A549 treated with CpdA at 1 μM for 4 hours (cell line): ENCODE results near the gene RFX5. TPM values are rescaled to one million over a fixed set of nuclear protein-coding genes. Genes with fewer than 3 reads are reported as not detected.

Experiments
- total RNA-seq: library from RNA; stranded (reverse); fragments of 200-300 nt; extraction: Qiagen RNA extraction; gene quantifications from 5 replicates; pipeline ENCODE4 v1.2.3, GENCODE V29; 2022; ENCODE audit warnings: low read depth

RFX5 gene
- 27.3 to 30.3 TPM (median 28.2 TPM) in 5 replicates for total RNA-seq

GRCh38 chr1:151346769-151347522, at the start of gene RFX5:
Gene RFX5 (minus strand): TSS chr1:151347252. CDS start chr1:151346320, 932 bp downstream.

GRCh38 chr1:151372058-151372934, 25.2 kb upstream of the RFX5 start, which contains the start of gene SELENBP1:
Gene SELENBP1 (minus strand): TSS chr1:151372705. CDS start chr1:151372641, 64 bp downstream.

GRCh38 chr1:151327223-151327902, 19.7 kb downstream of the RFX5 start, which contains the start of gene PI4KB:
Gene PI4KB (minus strand): TSS chr1:151327416. CDS start chr1:151316481, 10,935 bp downstream.

Other genes with a start within 250 kb of the RFX5 start
- 1.0 to 3.0 TPM (median 1.9 TPM) in 5 replicates for gene SEMA6C, start 200.6 kb downstream of the RFX5 start, total RNA-seq
- not detected in 5 replicates for gene TNFAIP8L2, start 190.6 kb downstream of the RFX5 start, total RNA-seq
- gene LYSMD1, start 181.3 kb downstream of the RFX5 start, total RNA-seq: 5.5 to 9.9 TPM (median 5.7 TPM) in 5 replicates
- 43.2 to 48.0 TPM (median 45.2 TPM) in 5 replicates for gene SCNM1, start 181.1 kb downstream of the RFX5 start, total RNA-seq
- gene TMOD4, start 171.3 kb downstream of the RFX5 start, total RNA-seq: 0.25 to 0.35 TPM in 2 of 5 replicates, not detected in the others
- 44.8 to 61.9 TPM (median 47.4 TPM) in 5 replicates for gene VPS72, start 157.1 kb downstream of the RFX5 start, total RNA-seq
- gene PIP5K1A, start 148.7 kb downstream of the RFX5 start, total RNA-seq: 41.8 to 52.4 TPM (median 45.2 TPM) in 5 replicates
- 165 to 226 TPM (median 194 TPM) in 5 replicates for gene PSMD4, start 92.5 kb downstream of the RFX5 start, total RNA-seq
- 13.1 to 15.6 TPM (median 14.6 TPM) in 5 replicates for gene ZNF687, start 65.0 kb downstream of the RFX5 start, total RNA-seq
- gene PI4KB, start 19.8 kb downstream of the RFX5 start, total RNA-seq: 23.9 to 30.9 TPM (median 29.1 TPM) in 5 replicates
- 5.0 to 7.4 TPM (median 5.6 TPM) in 5 replicates for gene SELENBP1, start 25.5 kb upstream of the RFX5 start, total RNA-seq
- gene PSMB4, start 52.3 kb upstream of the RFX5 start, total RNA-seq: 338 to 445 TPM (median 430 TPM) in 5 replicates
- 20.2 to 22.0 TPM (median 21.4 TPM) in 5 replicates for gene POGZ, start 112.2 kb upstream of the RFX5 start, total RNA-seq
- 1.1 to 1.9 TPM (median 1.4 TPM) in 5 replicates for gene CGN, start 164.1 kb upstream of the RFX5 start, total RNA-seq
- gene TUFT1, start 193.1 kb upstream of the RFX5 start, total RNA-seq: 13.2 to 16.6 TPM (median 15.2 TPM) in 5 replicates